ENCODE results near the gene PLCD3.

Gene PLCD3

DNA sequence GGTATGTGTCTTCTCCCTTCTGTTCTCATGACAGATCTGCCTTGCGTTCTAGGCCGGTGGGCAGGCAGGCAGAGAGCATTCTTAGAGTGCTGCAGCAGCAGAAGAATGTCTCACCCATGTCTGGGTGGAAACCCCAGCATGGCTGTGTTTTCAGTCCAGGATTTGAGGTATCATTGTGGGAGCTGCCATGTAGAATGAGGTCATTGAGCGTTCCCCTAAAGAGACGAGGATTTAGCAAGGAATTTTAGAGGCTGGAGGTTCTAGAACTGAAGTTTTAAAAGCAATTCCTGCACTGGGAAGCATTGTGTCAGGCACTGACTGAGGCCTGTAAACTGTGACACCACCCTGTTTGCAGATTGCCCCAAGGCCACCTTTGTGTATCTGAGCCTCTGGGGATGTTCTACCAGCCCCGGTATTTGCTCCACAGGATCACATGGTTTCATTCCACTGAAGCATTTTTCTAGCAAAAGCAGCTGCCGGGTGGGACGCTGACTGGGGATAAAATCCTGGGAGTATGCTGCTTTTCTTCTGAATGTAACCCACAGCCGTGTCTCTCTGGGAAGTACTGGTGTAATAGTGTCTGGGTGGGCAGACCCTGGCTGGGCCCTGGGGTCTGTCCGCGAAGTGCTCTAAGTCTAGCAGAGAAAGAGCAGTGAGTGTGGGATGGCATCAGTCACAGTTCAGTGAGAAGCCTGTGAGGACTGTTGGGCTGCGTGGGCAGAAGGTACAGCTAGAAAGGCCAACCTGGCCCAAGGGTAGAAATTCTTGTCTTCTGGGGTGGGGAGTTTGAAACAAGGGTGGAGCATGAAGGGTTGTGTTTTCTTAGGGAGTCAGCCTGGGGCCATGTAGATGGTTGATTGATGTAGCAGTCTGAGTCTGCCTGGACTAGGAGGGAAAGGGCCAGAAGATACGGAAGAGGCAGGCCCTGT is 30.2 kb downstream of the PLCD3 start:
- no peak for DNase-seq

DNA sequence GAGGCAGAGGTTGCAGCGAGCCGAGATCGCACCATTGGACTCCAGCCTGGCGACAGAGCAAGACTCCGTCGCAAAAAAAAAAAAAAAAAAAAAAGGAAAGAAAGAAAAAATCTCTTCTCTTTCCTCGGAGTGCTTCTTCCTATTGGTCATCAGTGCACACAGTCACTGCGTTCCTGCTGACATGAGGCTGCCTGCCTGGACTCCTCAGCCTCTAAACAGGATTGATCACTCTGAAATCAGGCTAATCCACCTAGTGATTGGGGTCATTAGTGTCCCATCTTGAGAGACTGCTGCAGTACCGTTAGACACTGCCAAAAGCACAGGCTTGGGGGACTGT is 30.8 kb downstream of the PLCD3 start:
- no peak for DNase-seq

- DNase-seq: peak; percentile 69 to 80
Measured at GRCh38 chr17:45098869-45099616, 33.3 kb downstream of the PLCD3 start.

- no peak for DNase-seq
Measured at GRCh38 chr17:45098081-45098868, 34.0 kb downstream of the PLCD3 start.

DNA sequence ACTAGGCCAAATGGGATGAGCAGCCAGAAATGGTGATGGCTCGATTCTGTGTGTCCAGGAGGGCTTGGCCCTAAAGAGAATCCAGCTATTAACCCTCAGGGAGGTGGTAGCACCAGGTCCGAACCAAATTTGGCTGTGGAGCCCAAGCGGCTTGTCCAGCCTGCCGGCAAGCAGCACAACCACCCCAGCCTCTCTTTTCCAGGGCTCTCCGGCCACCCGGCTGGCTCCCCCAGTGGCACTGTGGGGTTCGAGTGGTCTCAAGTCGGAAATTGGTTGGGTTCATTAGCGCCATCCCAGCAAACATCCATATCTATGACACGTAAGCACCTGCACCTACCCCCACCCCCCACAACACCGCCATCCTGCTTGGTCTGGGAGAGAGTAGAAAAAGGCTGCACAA is 35.4 kb downstream of the PLCD3 start:
- no peak for DNase-seq

GRCh38 chr17:45096141-45096540 is 36.2 kb downstream of the PLCD3 start:
- peak in 1 of 2 donors; percentile 14 for DNase-seq

- DNase-seq: no peak
Measured at GRCh38 chr17:45093444-45094110, 38.7 kb downstream of the PLCD3 start.

GRCh38 chr17:45092911-45093430 is 39.3 kb downstream of the PLCD3 start:
- DNase-seq: no peak

DNA sequence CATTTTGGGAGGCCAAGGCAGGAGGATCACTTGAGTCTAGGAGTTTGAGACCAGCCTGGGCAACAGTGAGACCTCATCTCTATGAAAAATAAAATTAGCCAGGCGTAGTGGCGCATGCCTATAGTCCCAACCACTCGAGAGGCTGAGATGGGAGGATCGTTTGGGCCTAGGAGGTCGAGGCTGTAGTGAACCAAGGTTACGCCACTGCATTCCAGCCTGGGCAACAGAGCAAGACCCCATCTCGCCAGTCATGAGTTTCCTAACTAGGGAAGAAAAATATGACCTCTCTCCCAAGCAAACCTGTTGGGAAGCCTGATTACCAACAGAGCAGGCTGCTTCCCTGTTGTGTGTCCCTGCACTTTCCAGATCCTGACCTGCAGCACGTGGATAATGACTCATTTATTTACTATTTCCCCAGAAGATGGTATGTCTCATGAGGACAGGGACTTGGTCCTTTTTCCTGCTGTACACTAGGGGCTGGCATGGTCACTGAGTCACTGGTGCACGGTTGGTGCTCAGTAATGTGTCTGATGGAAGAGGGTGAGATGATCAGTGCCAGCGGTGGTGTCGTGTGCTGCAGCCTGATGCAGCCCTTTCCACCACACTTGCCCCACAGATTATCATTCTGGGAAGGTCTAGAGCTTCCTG is 40.4 kb downstream of the PLCD3 start:
- DNase-seq: no peak

GRCh38 chr17:45090711-45091110 is 41.6 kb downstream of the PLCD3 start:
- DNase-seq: no peak

GRCh38 chr17:45088741-45089140 is 43.6 kb downstream of the PLCD3 start:
- DNase-seq: no peak

GRCh38 chr17:45087978-45088377 is 44.3 kb downstream of the PLCD3 start:
- DNase-seq: no peak

DNA sequence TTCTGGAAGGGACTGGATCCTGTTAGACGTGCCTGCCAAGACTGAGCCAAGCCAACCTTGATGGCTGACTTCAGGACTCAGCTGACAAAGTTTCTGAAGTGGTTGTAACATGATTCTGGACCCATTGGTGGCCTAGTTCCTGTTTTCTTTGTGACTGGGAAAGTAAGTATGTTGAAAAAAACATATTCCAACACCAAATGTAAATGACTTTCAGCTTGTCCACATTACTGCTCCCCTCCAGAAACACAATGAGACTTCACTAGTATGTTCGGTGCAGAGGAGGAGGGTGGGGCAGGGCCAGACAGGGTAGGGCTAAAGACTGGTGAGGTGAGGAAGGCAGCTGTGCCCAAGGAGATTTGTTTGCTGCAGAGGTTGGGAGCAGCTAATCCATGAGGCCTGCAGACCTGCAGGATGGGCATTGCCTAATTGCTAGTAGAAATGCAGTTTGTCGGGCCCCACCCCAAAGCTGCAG is 44.8 kb downstream of the PLCD3 start:
- DNase-seq: no peak

DNA sequence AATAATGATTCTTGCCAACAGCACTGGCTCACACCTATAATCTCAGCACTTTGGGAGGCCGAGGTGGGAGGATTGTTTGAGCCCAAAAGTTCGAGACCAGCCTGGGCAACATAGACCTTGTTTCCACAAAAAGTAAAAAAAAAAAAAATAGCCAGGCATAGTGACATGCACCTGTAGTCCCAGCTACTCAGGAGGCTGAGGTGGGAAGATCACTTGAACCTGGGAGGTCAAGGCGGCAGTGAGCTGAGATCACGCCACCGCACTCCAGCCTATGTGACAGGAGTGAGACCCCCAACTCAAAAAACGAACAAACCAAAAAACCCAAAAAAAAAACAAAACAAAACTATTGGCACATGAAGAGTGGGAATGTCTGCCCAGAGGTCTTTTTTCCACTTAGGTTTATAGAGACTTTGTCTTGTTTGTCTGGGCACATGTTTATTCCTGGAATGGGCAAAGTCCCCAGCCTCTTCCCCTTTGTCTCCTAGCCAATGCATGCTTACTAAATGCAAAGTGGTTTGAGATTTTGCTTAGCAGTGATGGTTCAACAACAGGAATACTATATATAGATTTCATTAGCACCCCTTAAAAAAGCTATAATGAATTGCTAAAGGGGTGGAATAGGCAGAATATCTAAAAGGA is 45.3 kb downstream of the PLCD3 start:
- no peak for DNase-seq

- DNase-seq: no peak
Measured at GRCh38 chr17:45086391-45086790, 45.9 kb downstream of the PLCD3 start.

DNA sequence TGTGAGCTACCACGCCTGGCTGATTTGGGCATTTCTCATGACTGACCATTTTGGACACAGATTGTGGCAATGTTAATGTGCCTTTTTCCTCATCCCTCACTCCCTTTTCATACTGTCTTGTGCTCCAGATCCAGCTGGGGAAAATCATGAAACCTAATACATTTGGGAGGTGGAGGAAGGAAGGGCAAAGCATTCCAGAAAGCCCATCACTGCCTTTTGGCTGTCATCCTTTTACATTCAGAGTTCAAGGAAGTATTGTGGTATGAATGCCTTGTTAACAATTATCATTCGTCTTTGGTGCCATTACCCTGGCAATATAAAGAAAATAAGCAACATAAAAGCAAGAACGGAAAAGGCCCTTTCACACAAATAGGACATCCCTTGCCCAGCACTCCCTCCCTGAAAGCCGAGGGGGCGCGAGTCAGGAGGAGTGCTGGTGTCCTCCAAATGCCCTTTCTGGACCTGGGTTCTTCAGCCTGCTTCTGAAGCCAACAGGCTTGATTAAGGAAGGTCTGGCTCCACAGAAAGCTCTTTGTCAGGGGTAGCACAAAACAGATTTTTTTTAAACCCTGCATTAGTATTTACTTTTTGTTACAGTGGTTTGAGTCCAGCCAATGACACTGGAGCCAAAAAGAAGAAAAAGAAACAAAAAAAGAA is 51.1 kb downstream of the PLCD3 start:
- DNase-seq: no peak

GRCh38 chr17:45077643-45078042 is 54.7 kb downstream of the PLCD3 start:
- no peak for DNase-seq

DNA sequence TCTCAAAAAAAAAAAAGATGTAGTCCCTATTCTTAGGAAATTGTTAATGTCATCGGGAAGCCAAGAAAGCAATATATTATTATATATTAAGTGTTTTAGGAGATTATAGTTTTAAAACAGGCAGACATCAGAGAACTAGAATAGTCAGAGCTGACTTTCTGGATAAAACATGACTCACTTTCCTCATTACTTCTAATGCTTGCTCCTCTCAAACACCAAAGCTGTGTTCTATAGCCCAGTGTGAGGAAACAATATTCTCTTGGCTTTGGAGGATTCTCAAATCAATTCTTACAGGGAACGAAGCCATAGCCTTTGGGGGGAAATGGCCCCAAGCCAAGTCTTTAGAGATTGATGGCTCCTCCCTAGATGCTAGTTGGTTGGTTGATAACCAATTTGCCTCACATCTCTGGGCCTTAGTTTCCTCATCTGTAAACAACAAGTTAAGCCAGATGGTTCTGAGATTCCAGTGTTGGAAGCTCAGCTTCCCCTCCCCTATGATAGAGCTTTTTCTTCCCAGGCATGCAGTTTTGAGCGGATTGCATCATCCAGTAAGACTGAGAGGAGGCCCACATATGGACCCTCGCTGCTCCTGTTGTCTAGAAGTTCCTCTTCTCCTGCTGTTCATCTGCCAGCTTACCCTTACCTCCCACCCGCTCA is 58.8 kb downstream of the PLCD3 start:
- no peak for DNase-seq

DNA sequence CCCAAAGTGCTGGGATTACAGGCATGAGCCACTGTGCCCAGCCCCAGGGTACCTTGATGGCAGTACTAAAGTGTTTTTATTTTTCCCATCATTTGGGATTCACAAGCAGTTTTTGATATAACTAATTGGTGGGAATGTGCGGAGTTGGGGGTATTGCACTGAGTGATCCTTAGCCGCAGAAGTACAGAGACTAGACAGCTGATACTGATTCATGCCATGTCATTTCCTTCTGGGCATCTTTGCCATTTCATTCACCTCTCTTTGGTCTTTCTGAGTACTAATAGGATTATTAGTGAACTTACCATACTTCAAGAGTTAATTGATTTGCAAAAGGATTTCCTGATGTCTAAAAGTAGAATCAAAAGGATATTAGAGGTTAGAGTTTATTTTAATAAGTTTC is 61.5 kb downstream of the PLCD3 start:
- no peak for DNase-seq

- DNase-seq: no peak
Measured at GRCh38 chr17:45070001-45070400, 62.3 kb downstream of the PLCD3 start.
